Pancreas (tissue), 10 donors: ENCODE measurements around the gene HES4. TPM values are rescaled to one million over a fixed set of nuclear protein-coding genes. Genes with fewer than 3 reads are reported as not detected.

Experiments used
- ATAC-seq, 4 donors: fragments of 200-7000 bp; cut with Tn5 transposase; one replicate each; pipeline versions ENCODE4 v1.8.0 to v1.9.1; 2020; ENCODE audit warnings: mild to moderate bottlenecking in 4 of 4, moderate library complexity in 4 of 4
- DNase-seq, 6 donors: peaks; one replicate each; pipeline ENCODE4 v3.0.0-alpha.2; 2020
- FAIRE-seq: peaks from 2 replicates; lab custom pipeline; 2012; peaks lifted over from hg19 to GRCh38; lab: Jason Lieb, UNC
- H3K27ac ChIP-seq, 4 donors: fragments of 200-600 bp; sonication (generic); 1 replicate in 3 of 4; 2 replicates in 1 of 4; pipeline versions ENCODE4 v1.5.0 to v1.8.0; 2020
- H3K27me3 ChIP-seq, 4 donors: fragments of 200-600 bp; one replicate each; pipeline ENCODE4 v1.8.0; 2021
- H3K36me3 ChIP-seq, 3 donors: fragments of 200-600 bp; sonication (generic) in 1 of 3; one replicate each; pipeline versions ENCODE4 v1.5.0 to v1.8.0; 2020 to 2021
- H3K4me1 ChIP-seq, 3 donors: fragments of 200-600 bp; one replicate each; pipeline ENCODE4 v1.8.0; 2021
- H3K4me3 ChIP-seq, 4 donors: fragments of 200-600 bp; sonication (generic) in 2 of 4; one replicate each; pipeline versions ENCODE4 v1.5.0 to v1.8.0; 2020 to 2021
- H3K9me3 ChIP-seq, 4 donors: fragments of 200-600 bp; one replicate each; pipeline ENCODE4 v1.8.0; 2021
- CTCF ChIP-seq, 4 donors: fragments of 200-600 bp; sonication (generic) in 3 of 4; IDR thresholded peaks; one replicate each; pipeline versions ENCODE4 v1.5.0 to v1.8.0; 2021; ENCODE audit warnings: antibody characterized with exemption in 4 of 4
- WGBS, 2 donors: extraction: QIAGEN DNeasy Blood & Tissue Kit; methylation state at CpG; one replicate each; pipeline ENCODE4 v1.1.7; 2013; 5-methylcytosine and 5-hydroxymethylcytosine counted together
- intact Hi-C, 3 donors: fragments of 100-400 bp; cut with DNase I; formaldehyde crosslinking; loops; one replicate each; pipeline versions ENCODE4 v1.11.1 to v1.14.2; 2022
- polyA plus RNA-seq, 2 donors: library from polyadenylated mRNA; stranded (reverse); fragments of 200-250 nt; gene quantifications; one replicate each; pipeline ENCODE4 v1.2.3, GENCODE V29; 2013
- total RNA-seq, 6 donors: library from RNA; stranded (reverse); fragmentation: NEBNext Ultra II Directional in 4 of 6; extraction: Animal tissue kit (Norgen Biotek cat#: 25700) in 4 of 6; gene quantifications; one replicate each; pipeline versions ENCODE4 v1.2.1 to v1.2.4, GENCODE V29; 2021 to 2023
- donor health status: healthy with polysubstance abuse.
- donor health status: DM: no; HTN: no; CAD: no; lungs with moderate emphysema.
- donor health status: DM: no; HTN: no; CAD: no.
- donor health status: control.
- donor health status: control.
- donor health status: Bipolar disorder and iron deficiency.
- donor health status: DM: yes; HTN: yes; CAD: no.
- donor health status: DM: no; HTN: no; CAD: no.
- donor health status: DM: no; HTN: no; CAD: no.
- donor health status: DM: yes; HTN: yes; CAD: no.

Gene HES4
- total RNA-seq (10 to 100 TPM; 13.2 to 29.4 (median 21.3) TPM), polyA plus RNA-seq (10 to 100 TPM; 31.9 to 46.4 TPM)

- 1% methylated on average over 77 to 95 of the region's 95 CpGs for WGBS, 2 donors
- intact Hi-C loops: no loop called here
- H3K4me1 ChIP-seq: peaks cover 2 to 9% (median 4%) of the 10 kb centered on the region in 3 donors
- no peaks in the 10 kb centered on the region for H3K27me3 ChIP-seq
- FAIRE-seq: no peak
- peak within 1 kb of the TSS; percentile 90 to 96 (median 91) for H3K27ac ChIP-seq
- peak; percentile 84 to 93 (median 90) for DNase-seq
- no peaks in the 10 kb centered on the region for H3K9me3 ChIP-seq
- no peaks in the 10 kb centered on the region for H3K36me3 ChIP-seq
- ATAC-seq: peak; percentile 72 to 83 (median 79)
- no peak for TF ChIP-seq CTCF (IDR thresholded peaks at IDR 0.05)
- peak within 1 kb of the TSS; percentile 33 to 58 (median 48) for H3K4me3 ChIP-seq
Measured at GRCh38 chr1:999725-1000356, at the start of gene HES4. Gene HES4 (minus strand): TSS chr1:1000097. CDS start chr1:999973, 124 bp downstream.

- no peaks in the 10 kb centered on the region for H3K9me3 ChIP-seq
- no peaks in the 10 kb centered on the region for H3K4me1 ChIP-seq
- intact Hi-C loops: no loop called here
- no peaks in the 10 kb centered on the region for H3K27me3 ChIP-seq
- FAIRE-seq (no peak), ATAC-seq (no peak), DNase-seq (no peak)
- no peak for TF ChIP-seq CTCF (IDR thresholded peaks at IDR 0.05)
- 92 to 95% methylated on average over 23 to 24 of the region's 28 CpGs for WGBS, 2 donors
- peaks cover 0 to 28% (median 0%) of the 10 kb centered on the region in 3 donors for H3K36me3 ChIP-seq
- H3K27ac ChIP-seq: no peak overlapping the region
- H3K4me3 ChIP-seq: no peak overlapping the region
Measured at GRCh38 chr1:1048765-1049164, 48.9 kb upstream of the HES4 start.

- H3K4me1 ChIP-seq: no peaks in the 10 kb centered on the region
- no peaks in the 10 kb centered on the region for H3K27me3 ChIP-seq
- no peak for FAIRE-seq
- no peak overlapping the region for H3K27ac ChIP-seq
- DNase-seq: no peak
- ATAC-seq: no peak
- WGBS, 2 donors: 89 to 96% methylated on average over 19 to 25 of the region's 25 CpGs
- H3K36me3 ChIP-seq: peaks cover 0 to 27% (median 0%) of the 10 kb centered on the region in 3 donors
- no peak overlapping the region for H3K4me3 ChIP-seq
- H3K9me3 ChIP-seq: no peaks in the 10 kb centered on the region
- intact Hi-C loops: no loop called here
- TF ChIP-seq CTCF (IDR thresholded peaks at IDR 0.05): no peak
Measured at GRCh38 chr1:1047963-1048362, 48.1 kb upstream of the HES4 start.

GRCh38 chr1:1047407-1047806, 47.5 kb upstream of the HES4 start:
- Histone ChIP-seq H3K4me1 (no peaks in the 10 kb centered on the region), H3K4me3 (no peak overlapping the region), H3K36me3 (peaks cover 0 to 27% (median 0%) of the 10 kb centered on the region in 3 donors), H3K27ac (no peak overlapping the region), H3K27me3 (no peaks in the 10 kb centered on the region), H3K9me3 (no peaks in the 10 kb centered on the region)
- no peak for ATAC-seq
- no peak for FAIRE-seq
- intact Hi-C loops: no loop called here
- 94 to 98% methylated on average over 18 to 19 of the region's 19 CpGs for WGBS, 2 donors
- no peak for DNase-seq
- TF ChIP-seq CTCF (IDR thresholded peaks at IDR 0.05): no peak

- DNase-seq (no peak), ATAC-seq (no peak), FAIRE-seq (no peak)
- intact Hi-C loops: no loop called here
- Histone ChIP-seq H3K4me3 (no peak overlapping the region), H3K9me3 (no peaks in the 10 kb centered on the region), H3K27ac (no peak overlapping the region), H3K4me1 (no peaks in the 10 kb centered on the region), H3K36me3 (peaks cover 0 to 27% (median 0%) of the 10 kb centered on the region in 3 donors), H3K27me3 (no peaks in the 10 kb centered on the region)
- no peak for TF ChIP-seq CTCF (IDR thresholded peaks at IDR 0.05)
- WGBS, 2 donors: 94 to 98% methylated on average over 25 to 26 of the region's 26 CpGs
Measured at GRCh38 chr1:1046767-1047166, 46.9 kb upstream of the HES4 start.
